T-helper 2 cell treated with Interferon-gamma antibody and Interleukin-4, amounts not matched to agents 100 ng/mL and 5 ng/mL, for 36 hours (primary cell): ENCODE results near the gene UGT2B11. TPM values are rescaled to one million over a fixed set of nuclear protein-coding genes. Genes with fewer than 3 reads are reported as not detected.
"Not testable (repeated sequence)": the region's sequence is repeated elsewhere in the genome, so short reads cannot be mapped to it uniquely, and the experiment has no call there.

Source experiments
- intact Hi-C: fragments of 100-400 bp; cut with micrococcal nuclease; formaldehyde crosslinking; loops from one replicate; pipeline ENCODE4 v1.15.1; 2023
- total RNA-seq: library from RNA; stranded (reverse); gene quantifications from 2 replicates; pipeline ENCODE4 v1.2.3, GENCODE V29; 2022

Gene UGT2B11
- total RNA-seq, 1 donor from 2014 or later = not detected

DNA sequence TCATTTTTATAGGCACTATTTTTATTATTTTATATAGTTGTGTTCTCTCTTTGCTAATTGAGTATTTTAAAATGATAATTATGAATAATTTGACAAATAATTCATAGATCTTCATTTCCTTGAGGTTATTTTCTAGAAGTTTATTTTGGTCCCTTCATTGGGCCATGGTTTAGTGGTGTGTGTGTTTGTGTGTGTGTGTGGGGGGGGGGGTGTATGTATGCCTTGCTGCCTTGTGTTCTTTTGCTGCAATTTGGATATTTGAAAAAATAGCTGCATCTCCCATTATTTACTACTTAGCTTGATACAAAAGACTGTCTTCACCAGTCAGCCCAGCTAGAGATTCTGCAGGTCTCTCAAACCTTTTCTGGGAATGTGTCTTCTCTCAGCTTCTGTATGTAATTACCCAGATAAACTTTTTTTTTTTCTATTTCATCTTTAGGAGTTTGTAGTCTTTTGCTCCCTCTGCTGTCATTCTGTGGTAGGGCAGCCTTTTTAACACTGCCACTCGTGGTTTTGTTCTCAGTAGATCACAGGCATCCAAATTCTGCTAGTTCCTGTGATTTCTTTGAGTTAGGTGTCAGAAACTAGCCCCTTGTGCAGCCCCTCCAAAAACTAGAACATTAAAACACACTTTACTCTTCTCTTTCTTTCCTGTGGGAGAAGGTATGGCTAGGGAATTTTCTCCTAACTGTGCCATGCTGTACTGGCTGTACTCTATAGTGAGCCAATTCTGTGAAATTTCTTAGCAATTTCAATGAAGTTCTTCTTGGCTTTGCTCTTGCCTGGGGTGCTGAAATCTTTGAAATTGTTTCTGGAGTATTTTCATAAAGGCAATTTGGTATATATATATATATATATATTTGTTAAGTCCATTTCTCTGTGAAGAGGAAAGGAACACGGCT is 44.1 kb downstream of the UGT2B11 start:
- intact Hi-C loops = loop anchor here (1.0 to 2.0 kb wide), 2 partner anchors 672 to 898 kb away; no protein-coding TSS in a partner anchor

DNA sequence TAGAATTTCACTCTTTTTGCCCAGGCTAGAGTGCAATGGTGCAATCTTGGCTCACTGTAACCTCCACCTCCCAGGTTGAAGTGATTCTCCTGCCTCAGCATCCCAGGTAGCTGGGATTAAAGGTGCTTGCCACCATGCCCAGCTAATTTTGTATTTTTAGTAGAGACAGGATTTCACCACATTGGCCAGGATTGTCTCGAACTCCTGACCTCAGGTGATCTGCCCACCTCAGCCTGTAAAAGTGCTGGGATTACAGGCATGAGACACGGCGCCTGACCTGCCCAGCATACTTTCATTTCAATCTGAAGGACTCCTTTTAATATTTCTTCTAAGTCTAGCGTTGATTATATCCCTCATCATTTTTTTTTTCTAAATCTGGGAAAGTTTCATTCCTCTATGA is 45.4 kb downstream of the UGT2B11 start:
- intact Hi-C loops = not testable (repeated sequence)

DNA sequence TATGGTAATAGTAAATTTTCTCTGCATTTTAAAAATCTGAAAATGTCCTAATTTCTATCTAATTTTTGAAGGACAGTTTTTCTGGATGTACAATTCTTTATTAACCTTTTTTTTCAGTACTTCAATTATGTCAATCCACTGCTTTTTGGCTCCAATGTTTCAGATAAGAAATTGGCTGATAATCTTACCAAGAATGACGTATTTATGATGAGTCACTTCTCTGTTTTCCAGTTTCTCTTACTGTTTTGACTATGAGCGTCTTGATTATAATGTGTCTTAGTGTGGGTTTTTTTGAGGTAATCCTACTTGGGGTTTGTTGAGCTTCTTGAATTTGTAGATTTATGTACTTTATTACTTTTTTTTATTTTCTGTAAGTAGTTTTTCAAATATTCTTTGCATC is 47.2 kb downstream of the UGT2B11 start:
- intact Hi-C loops = no loop called here

DNA sequence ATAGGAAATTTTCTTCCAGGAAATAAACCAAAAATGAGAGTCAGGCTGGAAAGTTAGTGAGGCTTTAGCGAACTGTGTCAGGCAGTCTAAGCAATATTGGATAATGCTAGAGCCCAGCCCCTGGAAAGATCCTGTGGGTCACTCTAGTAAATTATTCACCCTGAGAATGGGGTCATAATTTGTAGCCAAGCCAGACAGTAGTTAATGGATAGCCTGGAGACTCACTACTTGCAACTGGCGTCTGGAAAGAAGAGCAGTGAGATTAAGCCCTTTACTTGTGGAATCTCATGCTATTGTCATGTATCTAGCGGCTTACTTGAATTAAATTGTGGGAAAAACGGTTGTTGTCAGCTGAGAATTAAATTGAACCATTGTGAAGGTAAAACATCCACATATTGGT is 48.2 kb downstream of the UGT2B11 start:
- intact Hi-C loops = not testable (repeated sequence)

GRCh38 chr4:69165707-69166106 is 48.8 kb downstream of the UGT2B11 start:
- intact Hi-C loops = not testable (repeated sequence)

DNA sequence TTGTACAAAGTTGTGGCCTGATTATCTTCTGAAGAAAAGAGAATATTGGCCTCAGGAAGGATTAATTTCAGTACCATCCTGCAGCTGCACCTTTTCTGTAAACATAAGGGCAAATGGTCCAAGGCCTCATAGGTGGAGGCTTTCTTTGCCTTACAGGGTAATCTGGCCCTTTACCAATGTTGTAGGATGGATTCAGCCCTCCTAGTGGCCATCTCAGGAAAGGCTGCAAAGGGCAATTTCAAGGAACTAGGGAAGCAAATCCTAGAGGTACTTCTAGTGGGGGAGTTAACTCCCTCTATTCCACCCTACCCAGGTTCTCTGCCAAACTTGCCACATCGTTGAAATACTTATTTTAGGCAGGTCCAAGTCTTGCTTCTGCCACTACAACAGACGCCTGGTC is 57.6 kb downstream of the UGT2B11 start:
- intact Hi-C loops = no loop called here

- intact Hi-C loops = no loop called here
These were observed 60.5 kb downstream of the UGT2B11 start for GRCh38 chr4:69154021-69154420.

Other genes starting within 250 kb of the UGT2B11 start
- not detected in 2 replicates for gene UGT2B7, start 118.3 kb downstream of the UGT2B11 start, total RNA-seq
- gene UGT2B28, start 65.7 kb upstream of the UGT2B11 start, total RNA-seq = not detected in 2 replicates